GM23338 (cell line): Measurements from ENCODE around the gene STRIT1. TPM values are rescaled to one million over a fixed set of nuclear protein-coding genes. Genes with fewer than 3 reads are reported as not detected.

ENCODE experiments used
- ATAC-seq: fragments of 200-7000 bp; cut with Tn5 transposase; 3 replicates; pipeline ENCODE4 v1.9.1; 2020
- DNase-seq: peaks from one replicate; pipeline ENCODE4 v3.0.0-alpha.2; 2015; ENCODE audit warnings: low spot score
- H2AFZ ChIP-seq: fragments of 200-600 bp; sonication (generic); 2 replicates; pipeline ENCODE4 v1.8.0; 2016; ENCODE audit warnings: antibody characterized with exemption, mild to moderate bottlenecking, moderate library complexity
- H3F3A ChIP-seq: fragments of 200-600 bp; sonication (generic); replicated peaks from 2 replicates; pipeline ENCODE4 v1.8.0; 2017; ENCODE audit warnings: antibody characterized with exemption, mixed run types, low read depth
- H3K27ac ChIP-seq: fragments of 200-600 bp; sonication (generic); 2 replicates; pipeline ENCODE4 v1.6.1; 2016; ENCODE audit warnings: low read depth
- H3K27me3 ChIP-seq: fragments of 200-600 bp; sonication (generic); 2 replicates; pipeline ENCODE4 v1.8.0; 2016; ENCODE audit warnings: mild to moderate bottlenecking, mixed run types, moderate library complexity; ENCODE audit not compliant: insufficient read depth
- H3K36me3 ChIP-seq: fragments of 200-600 bp; sonication (generic); 2 replicates; pipeline ENCODE4 v1.8.0; 2016; ENCODE audit warnings: mild to moderate bottlenecking; ENCODE audit not compliant: insufficient read depth
- H3K4me1 ChIP-seq: fragments of 200-600 bp; sonication (generic); 2 replicates; pipeline ENCODE4 v1.8.0; 2016; ENCODE audit warnings: mild to moderate bottlenecking, moderate library complexity; ENCODE audit not compliant: insufficient read depth
- H3K4me2 ChIP-seq: fragments of 200-600 bp; sonication (generic); 2 replicates; pipeline ENCODE4 v1.7.1; 2017; ENCODE audit warnings: mixed run types
- H3K4me3 ChIP-seq: fragments of 200-600 bp; sonication (generic); 2 replicates; pipeline ENCODE4 v1.6.1; 2016; ENCODE audit warnings: mixed run types
- H3K79me2 ChIP-seq: fragments of 200-600 bp; sonication (generic); replicated peaks from 2 replicates; pipeline ENCODE4 v1.8.0; 2017; ENCODE audit warnings: mild to moderate bottlenecking; ENCODE audit not compliant: insufficient read depth
- H3K9me2 ChIP-seq: fragments of 200-600 bp; sonication (generic); 2 replicates; pipeline ENCODE4 v1.8.0; 2017; ENCODE audit not compliant: insufficient read depth
- H4K20me1 ChIP-seq: fragments of 200-600 bp; sonication (generic); replicated peaks from 2 replicates; pipeline ENCODE4 v1.8.0; 2017; ENCODE audit warnings: mild to moderate bottlenecking; ENCODE audit not compliant: insufficient read depth
- H3K27ac Mint-ChIP-seq: 2 replicates; pipeline ENCODE4 v1.8.0; 2020; ENCODE audit warnings: inconsistent platforms, mild to moderate bottlenecking, moderate library complexity, mixed read lengths
- H3K27me3 Mint-ChIP-seq: 3 replicates; pipeline ENCODE4 v1.8.0; 2022; ENCODE audit warnings: low read depth, mild to moderate bottlenecking, moderate library complexity, mixed read lengths, inconsistent platforms; ENCODE audit not compliant: insufficient read depth, poor library complexity
- H3K36me3 Mint-ChIP-seq: 3 replicates; pipeline ENCODE4 v1.8.0; 2021; ENCODE audit warnings: low read depth, mild to moderate bottlenecking, inconsistent platforms, moderate library complexity, mixed read lengths
- H3K4me1 Mint-ChIP-seq: 3 replicates; pipeline ENCODE4 v1.8.0; 2020; ENCODE audit warnings: mild to moderate bottlenecking, inconsistent platforms, mixed read lengths
- H3K4me3 Mint-ChIP-seq: 3 replicates; pipeline ENCODE4 v1.8.0; 2021; ENCODE audit warnings: moderate library complexity, mild to moderate bottlenecking, inconsistent platforms, mixed read lengths
- H3K9me3 Mint-ChIP-seq: 3 replicates; pipeline ENCODE4 v1.8.0; 2020; ENCODE audit warnings: moderate library complexity, mild to moderate bottlenecking, inconsistent platforms, mixed read lengths
- CREB1 ChIP-seq: fragments of 250-450 bp; sonication (Bioruptor Pico); IDR thresholded peaks from 2 replicates; pipeline ENCODE4 v1.5.0; 2020; ENCODE audit warnings: low read depth, mild to moderate bottlenecking, moderate library complexity
- JUNB ChIP-seq: IDR thresholded peaks from one replicate; pipeline ENCODE4 v1.6.1; 2016; ENCODE audit warnings: antibody characterized with exemption; ENCODE audit not compliant: unreplicated experiment
- STAT1 ChIP-seq: IDR thresholded peaks from one replicate; pipeline ENCODE4 v1.6.1; 2016; ENCODE audit warnings: antibody characterized with exemption; ENCODE audit not compliant: unreplicated experiment
- ZNF114 ChIP-seq: fragments of 250-450 bp; sonication (Bioruptor Pico); IDR thresholded peaks from 2 replicates; pipeline ENCODE4 v1.5.0; 2020; ENCODE audit warnings: mild to moderate bottlenecking, moderate library complexity
- polyA plus RNA-seq: library from polyadenylated mRNA; unstranded; fragments of >200 nt; fragmentation: Nextera tagmentation; extraction: Ambion mirVana; gene quantifications from 2 replicates; pipeline ENCODE4 v1.2.1, GENCODE V29; 2016
- total RNA-seq: library from RNA; depleted of rRNA; stranded (reverse); fragments of >200 nt; shearing (Covaris generic); gene quantifications from 2 replicates; pipeline ENCODE4 v1.2.3, GENCODE V29; 2014
- TF ChIP-seq, protein P1 (sequence below), 2 experiments: fragments of 200-600 bp in 1 of 2; sonication (generic) in 1 of 2; conservative IDR thresholded peaks; 2 replicates each; pipeline versions ENCODE4 v1.5.1 to v1.6.1; 2016 to 2017; ENCODE audit warnings: antibody characterized with exemption in 2 of 2, low read depth in 2 of 2, mild to moderate bottlenecking in 2 of 2, moderate library complexity in 1 of 2
- TF ChIP-seq, protein P2 (sequence below): fragments of 250-450 bp; sonication (Bioruptor Pico); IDR thresholded peaks from 2 replicates; pipeline ENCODE4 v1.5.0; 2020; ENCODE audit warnings: mild to moderate bottlenecking, moderate library complexity

The STRIT1 gene
- total and polyA plus RNA-seq, 2 experiments from 2014 or later, result 1.5 to 1.6 TPM

DNA sequence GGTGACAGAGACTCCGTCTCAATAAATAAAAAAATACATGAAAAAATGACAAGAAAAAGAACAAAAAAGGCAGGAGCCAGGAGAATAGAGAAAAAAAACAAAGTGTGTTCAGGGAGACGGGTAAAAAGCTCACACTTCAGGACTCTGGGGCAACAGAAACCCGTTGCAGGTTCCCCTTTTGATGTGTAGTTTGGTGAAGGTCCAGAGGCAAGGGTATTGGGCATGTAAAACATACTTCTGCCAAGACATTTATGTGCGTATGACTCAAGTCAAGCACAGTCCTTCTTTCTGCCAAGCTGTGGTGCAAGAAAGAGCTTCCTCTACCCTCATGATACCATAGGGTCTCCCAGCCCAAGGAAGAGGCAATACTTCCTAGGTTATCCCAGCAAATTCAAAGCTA, 33.4 kb upstream of the STRIT1 start (continued):
- TF ChIP-seq, protein P1, sequence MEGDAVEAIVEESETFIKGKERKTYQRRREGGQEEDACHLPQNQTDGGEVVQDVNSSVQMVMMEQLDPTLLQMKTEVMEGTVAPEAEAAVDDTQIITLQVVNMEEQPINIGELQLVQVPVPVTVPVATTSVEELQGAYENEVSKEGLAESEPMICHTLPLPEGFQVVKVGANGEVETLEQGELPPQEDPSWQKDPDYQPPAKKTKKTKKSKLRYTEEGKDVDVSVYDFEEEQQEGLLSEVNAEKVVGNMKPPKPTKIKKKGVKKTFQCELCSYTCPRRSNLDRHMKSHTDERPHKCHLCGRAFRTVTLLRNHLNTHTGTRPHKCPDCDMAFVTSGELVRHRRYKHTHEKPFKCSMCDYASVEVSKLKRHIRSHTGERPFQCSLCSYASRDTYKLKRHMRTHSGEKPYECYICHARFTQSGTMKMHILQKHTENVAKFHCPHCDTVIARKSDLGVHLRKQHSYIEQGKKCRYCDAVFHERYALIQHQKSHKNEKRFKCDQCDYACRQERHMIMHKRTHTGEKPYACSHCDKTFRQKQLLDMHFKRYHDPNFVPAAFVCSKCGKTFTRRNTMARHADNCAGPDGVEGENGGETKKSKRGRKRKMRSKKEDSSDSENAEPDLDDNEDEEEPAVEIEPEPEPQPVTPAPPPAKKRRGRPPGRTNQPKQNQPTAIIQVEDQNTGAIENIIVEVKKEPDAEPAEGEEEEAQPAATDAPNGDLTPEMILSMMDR (conservative IDR thresholded peaks at IDR 0.05; ENCODE audit: low read depth in 2 of 2), result no peak
- TF ChIP-seq JUNB, result no peak
- TF ChIP-seq STAT1, result no peak

DNA sequence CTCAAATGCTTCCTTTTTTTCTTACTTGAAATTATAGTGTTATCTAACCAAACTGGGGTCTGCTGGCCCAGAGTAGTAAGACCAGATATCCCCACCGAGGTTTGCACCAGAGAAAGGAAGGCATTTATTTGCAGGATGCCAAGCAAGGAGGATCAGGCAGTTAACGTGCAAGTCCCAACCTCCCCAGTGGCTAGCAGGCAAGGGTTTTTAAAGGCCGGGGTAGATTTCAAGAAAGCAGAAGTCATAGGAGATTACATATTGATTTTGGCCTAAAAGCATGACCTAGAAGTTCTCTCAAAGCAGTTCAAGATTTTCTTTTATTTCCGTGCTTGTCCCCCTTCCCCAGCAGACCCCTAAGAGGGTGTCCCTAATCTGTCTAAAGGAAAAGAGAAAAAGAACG, 32.8 kb upstream of the STRIT1 start:
- no peaks in the 10 kb centered on the region for H3K36me3 Mint-ChIP-seq
- H3K27me3 Mint-ChIP-seq, result no peaks in the 10 kb centered on the region
- no peaks in the 10 kb centered on the region for H3K79me2 ChIP-seq
- H3K36me3 ChIP-seq, result no peaks in the 10 kb centered on the region
- H3K4me1 Mint-ChIP-seq, result peaks cover 13% of the 10 kb centered on the region
- H3K27ac ChIP-seq, result no peak overlapping the region
- peaks cover 5% of the 10 kb centered on the region; the same call in 1 of the 2 replicates for H3K4me1 ChIP-seq
- no peaks in the 10 kb centered on the region for H4K20me1 ChIP-seq
- 0 out of 2 replicates have a peak overlapping the region, but pooled peaks have one; percentile 56 for H2AFZ ChIP-seq
- no peak for ATAC-seq
- no peak for DNase-seq
- no peak for TF ChIP-seq ZNF114 (CRISPR knock-in tag)
- TF ChIP-seq CREB1, result no peak
- TF ChIP-seq STAT1, result no peak
- TF ChIP-seq, protein P2, sequence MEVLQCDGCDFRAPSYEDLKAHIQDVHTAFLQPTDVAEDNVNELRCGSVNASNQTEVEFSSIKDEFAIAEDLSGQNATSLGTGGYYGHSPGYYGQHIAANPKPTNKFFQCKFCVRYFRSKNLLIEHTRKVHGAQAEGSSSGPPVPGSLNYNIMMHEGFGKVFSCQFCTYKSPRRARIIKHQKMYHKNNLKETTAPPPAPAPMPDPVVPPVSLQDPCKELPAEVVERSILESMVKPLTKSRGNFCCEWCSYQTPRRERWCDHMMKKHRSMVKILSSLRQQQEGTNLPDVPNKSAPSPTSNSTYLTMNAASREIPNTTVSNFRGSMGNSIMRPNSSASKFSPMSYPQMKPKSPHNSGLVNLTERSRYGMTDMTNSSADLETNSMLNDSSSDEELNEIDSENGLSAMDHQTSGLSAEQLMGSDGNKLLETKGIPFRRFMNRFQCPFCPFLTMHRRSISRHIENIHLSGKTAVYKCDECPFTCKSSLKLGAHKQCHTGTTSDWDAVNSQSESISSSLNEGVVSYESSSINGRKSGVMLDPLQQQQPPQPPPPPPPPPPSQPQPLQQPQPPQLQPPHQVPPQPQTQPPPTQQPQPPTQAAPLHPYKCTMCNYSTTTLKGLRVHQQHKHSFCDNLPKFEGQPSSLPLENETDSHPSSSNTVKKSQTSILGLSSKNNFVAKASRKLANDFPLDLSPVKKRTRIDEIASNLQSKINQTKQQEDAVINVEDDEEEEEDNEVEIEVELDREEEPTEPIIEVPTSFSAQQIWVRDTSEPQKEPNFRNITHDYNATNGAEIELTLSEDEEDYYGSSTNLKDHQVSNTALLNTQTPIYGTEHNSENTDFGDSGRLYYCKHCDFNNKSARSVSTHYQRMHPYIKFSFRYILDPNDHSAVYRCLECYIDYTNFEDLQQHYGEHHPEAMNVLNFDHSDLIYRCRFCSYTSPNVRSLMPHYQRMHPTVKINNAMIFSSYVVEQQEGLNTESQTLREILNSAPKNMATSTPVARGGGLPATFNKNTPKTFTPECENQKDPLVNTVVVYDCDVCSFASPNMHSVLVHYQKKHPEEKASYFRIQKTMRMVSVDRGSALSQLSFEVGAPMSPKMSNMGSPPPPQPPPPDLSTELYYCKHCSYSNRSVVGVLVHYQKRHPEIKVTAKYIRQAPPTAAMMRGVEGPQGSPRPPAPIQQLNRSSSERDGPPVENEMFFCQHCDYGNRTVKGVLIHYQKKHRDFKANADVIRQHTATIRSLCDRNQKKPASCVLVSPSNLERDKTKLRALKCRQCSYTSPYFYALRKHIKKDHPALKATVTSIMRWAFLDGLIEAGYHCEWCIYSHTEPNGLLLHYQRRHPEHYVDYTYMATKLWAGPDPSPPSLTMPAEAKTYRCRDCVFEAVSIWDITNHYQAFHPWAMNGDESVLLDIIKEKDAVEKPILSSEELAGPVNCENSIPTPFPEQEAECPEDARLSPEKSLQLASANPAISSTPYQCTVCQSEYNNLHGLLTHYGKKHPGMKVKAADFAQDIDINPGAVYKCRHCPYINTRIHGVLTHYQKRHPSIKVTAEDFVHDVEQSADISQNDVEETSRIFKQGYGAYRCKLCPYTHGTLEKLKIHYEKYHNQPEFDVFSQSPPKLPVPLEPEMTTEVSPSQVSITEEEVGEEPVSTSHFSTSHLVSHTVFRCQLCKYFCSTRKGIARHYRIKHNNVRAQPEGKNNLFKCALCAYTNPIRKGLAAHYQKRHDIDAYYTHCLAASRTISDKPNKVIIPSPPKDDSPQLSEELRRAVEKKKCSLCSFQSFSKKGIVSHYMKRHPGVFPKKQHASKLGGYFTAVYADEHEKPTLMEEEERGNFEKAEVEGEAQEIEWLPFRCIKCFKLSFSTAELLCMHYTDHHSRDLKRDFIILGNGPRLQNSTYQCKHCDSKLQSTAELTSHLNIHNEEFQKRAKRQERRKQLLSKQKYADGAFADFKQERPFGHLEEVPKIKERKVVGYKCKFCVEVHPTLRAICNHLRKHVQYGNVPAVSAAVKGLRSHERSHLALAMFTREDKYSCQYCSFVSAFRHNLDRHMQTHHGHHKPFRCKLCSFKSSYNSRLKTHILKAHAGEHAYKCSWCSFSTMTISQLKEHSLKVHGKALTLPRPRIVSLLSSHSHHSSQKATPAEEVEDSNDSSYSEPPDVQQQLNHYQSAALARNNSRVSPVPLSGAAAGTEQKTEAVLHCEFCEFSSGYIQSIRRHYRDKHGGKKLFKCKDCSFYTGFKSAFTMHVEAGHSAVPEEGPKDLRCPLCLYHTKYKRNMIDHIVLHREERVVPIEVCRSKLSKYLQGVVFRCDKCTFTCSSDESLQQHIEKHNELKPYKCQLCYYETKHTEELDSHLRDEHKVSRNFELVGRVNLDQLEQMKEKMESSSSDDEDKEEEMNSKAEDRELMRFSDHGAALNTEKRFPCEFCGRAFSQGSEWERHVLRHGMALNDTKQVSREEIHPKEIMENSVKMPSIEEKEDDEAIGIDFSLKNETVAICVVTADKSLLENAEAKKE (CRISPR knock-in tag), result no peak
- H3F3A ChIP-seq, result 0 out of 2 replicates have a peak, but pooled peaks cover 3% of the 10 kb centered on the region
- no peak overlapping the region for H3K27ac Mint-ChIP-seq
- no peaks in the 10 kb centered on the region for H3K9me2 ChIP-seq
- no peaks in the 10 kb centered on the region for H3K9me3 Mint-ChIP-seq
- H3K4me2 ChIP-seq, result no peak overlapping the region
- no peak overlapping the region for H3K4me3 Mint-ChIP-seq
- H3K27me3 ChIP-seq, result no peaks in the 10 kb centered on the region
- H3K4me3 ChIP-seq, result no peak overlapping the region
